ENCODE results near the gene TTC23. TPM values are rescaled to one million over a fixed set of nuclear protein-coding genes. Genes with fewer than 3 reads are reported as not detected.

TTC23 gene
- total and polyA plus RNA-seq, 9 of the 15 experiments (the other 6 are each of a cell fraction or from before 2014, with no cell fraction given) = 0.41 to 4.5 (median 2.5) TPM

GRCh38 chr15:99130314-99130713, 119.1 kb downstream of the TTC23 start:
- Histone ChIP-seq H3K9ac (ENCODE audit: insufficient read depth in 1 of 2, low read depth in 2 of 2, low read length in 2 of 2) (no peak overlapping the region), H3K9me3 (replicated peaks; ENCODE audit: control insufficient read depth, insufficient read depth, low read depth, low read length) (no peaks in the 10 kb centered on the region), H3K4me3 (no peak overlapping the region), H3K79me2 (ENCODE audit: control insufficient read depth, insufficient read depth, low read length) (no peaks in the 10 kb centered on the region), H3K9me1 (ENCODE audit: control insufficient read depth, insufficient read depth, low read length) (no peaks in the 10 kb centered on the region), H2AFZ (ENCODE audit: low read depth, low read length) (no peak overlapping the region), H3K4me1 (replicated peaks in 1 of 2; ENCODE audit: control insufficient read depth in 2 of 2, insufficient read depth in 2 of 2, low read length in 2 of 2) (peaks cover under 1 to 8% of the 10 kb centered on the region in 2 experiments; a peak in 2 of 5 replicates), H4K20me1 (replicated peaks; ENCODE audit: control insufficient read depth, insufficient read depth, low read length) (no peaks in the 10 kb centered on the region; the same call in 1 of the 2 replicates), H3K27ac (ENCODE audit: extremely low read depth, low read depth, low read length) (no peak overlapping the region), H3K4me2 (ENCODE audit: insufficient read depth, low read length) (no peak overlapping the region), H3K27me3 (ENCODE audit: control insufficient read depth in 2 of 2, insufficient read depth in 2 of 2, low read length in 2 of 2) (peaks cover 30 to 67% of the 10 kb centered on the region in 2 experiments), H3K36me3 (ENCODE audit: control insufficient read depth, insufficient read depth, low read length) (no peaks in the 10 kb centered on the region)
- in situ Hi-C loops (cut with MboI) (no loop called here), intact Hi-C loops (cut with micrococcal nuclease) (no loop called here)
- ChIA-PET POLR2A (no interaction called here), CTCF (ENCODE audit: low intra/inter-chr PET ratio) (no interaction called here)
- FAIRE-seq (no peak), DNase-seq (ENCODE audit: extremely low read depth in 1 of 4, low spot score in 3 of 4) (no peak), ATAC-seq (no peak)
- WGBS (ENCODE audit: insufficient coverage, low coverage, missing lambda C conversion rate) = 9% methylated on average over 13 of the region's 13 CpGs
- no TSS peak for BruUV-seq (replicated peaks)
- TF ChIP-seq ZNF407 (IDR thresholded peaks at IDR 0.05; ENCODE audit: low read depth) = no peak
- TF ChIP-seq TGIF2 (CRISPR knock-in tag; IDR thresholded peaks at IDR 0.05) = no peak
- no peak for TF ChIP-seq BMI1 (IDR thresholded peaks at IDR 0.05; ENCODE audit: low read length)
- no peak for TF ChIP-seq ZNF134 (CRISPR knock-in tag; conservative IDR thresholded peaks at IDR 0.05)
- TF ChIP-seq ZNF239 (CRISPR knock-in tag; IDR thresholded peaks at IDR 0.05) = no peak
- TF ChIP-seq DPF2 (IDR thresholded peaks at IDR 0.05) = no peak

Measured in K562 (cell line).